PC-3 (cell line): ENCODE data around the gene ZCWPW1. TPM values are rescaled to one million over a fixed set of nuclear protein-coding genes. Genes with fewer than 3 reads are reported as not detected.

Experiments used
- ATAC-seq: fragments of 200-7000 bp; cut with Tn5 transposase; 2 replicates; pipeline ENCODE4 v1.9.1; 2020; ENCODE audit warnings: mild to moderate bottlenecking, moderate library complexity
- BruUV-seq: library from RNA; stranded (reverse); fragments of 400-500 nt; replicated peaks from 2 replicates; lab custom pipeline; 2021; lab: Mats Ljungman, UMichigan
- CTCF ChIA-PET: fragments of 300-600 bp; sonication (Branson Sonifier 250); formaldehyde crosslinking; loops from one replicate; lab custom pipeline; 2022; ENCODE audit warnings: antibody characterized with exemption; lab: Charles Lee
- POLR2A ChIA-PET: fragments of 300-600 bp; sonication (Branson Sonifier 250); formaldehyde crosslinking; loops from one replicate; lab custom pipeline; 2022; ENCODE audit warnings: antibody characterized with exemption; ENCODE audit not compliant: unreplicated experiment; lab: Charles Lee
- DNase-seq: peaks from one replicate; pipeline ENCODE4 v3.0.0-alpha.2; 2015
- H2AFZ ChIP-seq: fragments of 300-600 bp; sonication (generic); 2 replicates; pipeline ENCODE4 v1.6.0; 2016; ENCODE audit warnings: antibody characterized with exemption, low read length
- H3F3A ChIP-seq: fragments of 300-600 bp; sonication (generic); one replicate; pipeline ENCODE4 v1.6.0; 2017; ENCODE audit warnings: antibody characterized with exemption, low read length, control low read depth, mild to moderate bottlenecking; ENCODE audit not compliant: unreplicated experiment
- H3K27ac ChIP-seq: fragments of 300-600 bp; sonication (generic); 2 replicates; pipeline ENCODE4 v1.5.1; 2016; ENCODE audit warnings: mild to moderate bottlenecking, low read length
- H3K27me3 ChIP-seq: fragments of 300-600 bp; sonication (generic); 2 replicates; pipeline ENCODE4 v1.6.1; 2016; ENCODE audit warnings: low read length, mixed read lengths
- H3K36me3 ChIP-seq: fragments of 300-600 bp; sonication (generic); 2 replicates; pipeline ENCODE4 v1.6.1; 2016; ENCODE audit warnings: low read depth, mixed run types, low read length, mixed read lengths
- H3K4me1 ChIP-seq: fragments of 300-600 bp; sonication (generic); 2 replicates; pipeline ENCODE4 v1.5.1; 2016; ENCODE audit warnings: low read length; ENCODE audit not compliant: insufficient read depth
- H3K4me2 ChIP-seq: fragments of 300-600 bp; sonication (generic); 2 replicates; pipeline ENCODE4 v1.6.0; 2016; ENCODE audit warnings: low read length
- H3K4me3 ChIP-seq: fragments of 300-600 bp; sonication (generic); 2 replicates; pipeline ENCODE4 v1.5.1; 2016; ENCODE audit warnings: mild to moderate bottlenecking, low read length, mixed read lengths
- H3K79me2 ChIP-seq: fragments of 300-600 bp; sonication (generic); 2 replicates; pipeline ENCODE4 v1.6.1; 2017; ENCODE audit warnings: low read length, mixed read lengths
- H3K9ac ChIP-seq: fragments of 300-600 bp; sonication (generic); 2 replicates; pipeline ENCODE4 v1.6.0; 2016; ENCODE audit warnings: mild to moderate bottlenecking, low read length
- H3K9me2 ChIP-seq: fragments of 300-600 bp; sonication (generic); replicated peaks from 2 replicates; pipeline ENCODE4 v1.6.1; 2016; ENCODE audit warnings: mixed run types, low read length, mixed read lengths
- H3K9me3 ChIP-seq: fragments of 300-600 bp; sonication (generic); 2 replicates; pipeline ENCODE4 v1.6.1; 2016; ENCODE audit warnings: low read length, mixed read lengths
- H4K20me1 ChIP-seq: fragments of 300-600 bp; sonication (generic); 2 replicates; pipeline ENCODE4 v1.6.1; 2016; ENCODE audit warnings: low read length, mixed read lengths
- CTCF ChIP-seq: fragments of 300-600 bp; sonication (generic); conservative IDR thresholded peaks from 2 replicates; pipeline ENCODE4 v1.5.1; 2017; ENCODE audit warnings: antibody characterized with exemption, low read depth, mild to moderate bottlenecking, low read length
- EZH2 ChIP-seq: fragments of 300-600 bp; sonication (generic); IDR thresholded peaks from one replicate; pipeline ENCODE4 v1.6.1; 2017; ENCODE audit warnings: antibody characterized with exemption, mild to moderate bottlenecking, low read length; ENCODE audit not compliant: unreplicated experiment
- EZH2phosphoT487 ChIP-seq: fragments of 300-600 bp; sonication (generic); IDR thresholded peaks from 2 replicates; pipeline ENCODE4 v1.6.1; 2018; ENCODE audit warnings: mild to moderate bottlenecking, antibody characterized with exemption, low read length, borderline replicate concordance
- intact Hi-C: fragments of 100-400 bp; cut with micrococcal nuclease; formaldehyde crosslinking; loops from 2 replicates; pipeline ENCODE4 v1.9.0; 2023
- total RNA-seq: library from RNA; depleted of rRNA; stranded (reverse); fragments of >200 nt; gene quantifications from 2 replicates; pipeline ENCODE4 v1.2.3, GENCODE V29; 2014

Gene ZCWPW1
- total RNA-seq, 1 experiment from 2014 or later, result 2.2 TPM

GRCh38 chr7:100415448-100415847, 13.1 kb downstream of the ZCWPW1 start:
- DNase-seq (no peak), ATAC-seq (no peak)

GRCh38 chr7:100413889-100414288, 14.6 kb downstream of the ZCWPW1 start:
- Histone ChIP-seq H4K20me1 (no peaks in the 10 kb centered on the region), H3K27me3 (no peaks in the 10 kb centered on the region), H3K36me3 (no peaks in the 10 kb centered on the region), H3K9me2 (no peaks in the 10 kb centered on the region), H3K9me3 (no peaks in the 10 kb centered on the region), H3K4me1 (no peaks in the 10 kb centered on the region), H3K9ac (no peak overlapping the region), H3K79me2 (no peaks in the 10 kb centered on the region), H3K27ac (no peak overlapping the region), H3K4me2 (no peak overlapping the region), H2AFZ (no peak overlapping the region), H3K4me3 (no peak overlapping the region), H3F3A (no peaks in the 10 kb centered on the region)
- BruUV-seq, result no TSS peak
- no peak for TF ChIP-seq CTCF
- CTCF ChIA-PET, result no interaction called here
- intact Hi-C loops, result no loop called here
- ATAC-seq, result no peak
- POLR2A ChIA-PET, result no interaction called here
- DNase-seq, result no peak

More at GRCh38 chr7:100415448-100415847, 13.1 kb downstream of the ZCWPW1 start:
- Histone ChIP-seq H3F3A (no peaks in the 10 kb centered on the region), H3K4me1 (no peaks in the 10 kb centered on the region), H4K20me1 (no peaks in the 10 kb centered on the region), H3K9ac (no peak overlapping the region), H3K79me2 (no peaks in the 10 kb centered on the region), H3K36me3 (no peaks in the 10 kb centered on the region), H3K27me3 (no peaks in the 10 kb centered on the region), H3K4me3 (no peak overlapping the region), H3K4me2 (no peak overlapping the region), H3K9me3 (no peaks in the 10 kb centered on the region), H2AFZ (no peak overlapping the region), H3K27ac (no peak overlapping the region), H3K9me2 (no peaks in the 10 kb centered on the region)
- no peak for TF ChIP-seq CTCF
- no peak for TF ChIP-seq EZH2
- no peak for TF ChIP-seq EZH2phosphoT487
- BruUV-seq, result no TSS peak
- ChIA-PET CTCF (no interaction called here), POLR2A (no interaction called here)
- intact Hi-C loops, result no loop called here

GRCh38 chr7:100413346-100413745, 15.2 kb downstream of the ZCWPW1 start:
- DNase-seq, result no peak
- H3K9me2 ChIP-seq, result no peaks in the 10 kb centered on the region
- POLR2A ChIA-PET, result no interaction called here
- CTCF ChIA-PET, result no interaction called here
- no peaks in the 10 kb centered on the region for H3K4me1 ChIP-seq
- H3K27me3 ChIP-seq, result no peaks in the 10 kb centered on the region
- intact Hi-C loops, result no loop called here
- H2AFZ ChIP-seq, result no peak overlapping the region
- no peaks in the 10 kb centered on the region for H3K79me2 ChIP-seq
- no peak overlapping the region for H3K27ac ChIP-seq
- H3K36me3 ChIP-seq, result no peaks in the 10 kb centered on the region
- H3K4me2 ChIP-seq, result no peak overlapping the region
- H3F3A ChIP-seq, result no peaks in the 10 kb centered on the region
- BruUV-seq, result no TSS peak
- no peaks in the 10 kb centered on the region for H4K20me1 ChIP-seq
- no peak for ATAC-seq
- no peak overlapping the region for H3K9ac ChIP-seq
- no peak overlapping the region for H3K4me3 ChIP-seq
- TF ChIP-seq EZH2phosphoT487 (no peak), CTCF (no peak)
- no peaks in the 10 kb centered on the region for H3K9me3 ChIP-seq
